Gastroesophageal sphincter (tissue), 4 donors: ENCODE results near the gene SLX9. TPM values are rescaled to one million over a fixed set of nuclear protein-coding genes. Genes with fewer than 3 reads are reported as not detected.

Source experiments
- ATAC-seq: fragments of 150-250 bp; one replicate; pipeline ENCODE4 v1.9.1; 2016; ENCODE audit warnings: mild to moderate bottlenecking, moderate library complexity
- H3K27ac ChIP-seq, 4 donors: fragments of 200-600 bp; sonication (generic) in 3 of 4; 1 replicate in 3 of 4; 2 replicates in 1 of 4; pipeline ENCODE4 v1.5.1; 2016 to 2019
- H3K27me3 ChIP-seq: fragments of 200-600 bp; sonication (generic); one replicate; pipeline ENCODE4 v1.5.1; 2019
- H3K36me3 ChIP-seq, 2 donors: fragments of 200-600 bp; sonication (generic); one replicate each; pipeline ENCODE4 v1.5.1; 2019; ENCODE audit warnings: control low read depth in 1 of 2
- H3K4me1 ChIP-seq, 3 donors: fragments of 200-600 bp; sonication (generic); 1 replicate in 2 of 3; 2 replicates in 1 of 3; pipeline ENCODE4 v1.5.1; 2016 to 2019; ENCODE audit warnings: control low read depth in 2 of 3
- H3K4me3 ChIP-seq, 2 donors: fragments of 200-600 bp; sonication (generic); one replicate each; pipeline ENCODE4 v1.5.1; 2019; ENCODE audit warnings: mild to moderate bottlenecking in 1 of 2, moderate library complexity in 1 of 2
- H3K9me3 ChIP-seq, 3 donors: fragments of 200-600 bp; sonication (generic); one replicate each; pipeline ENCODE4 v1.5.1; 2017 to 2019; ENCODE audit warnings: control low read depth in 2 of 3
- EP300 ChIP-seq: sonication (generic); formaldehyde crosslinking; IDR thresholded peaks from one replicate; pipeline ENCODE4 v1.6.1; 2017; ENCODE audit warnings: antibody characterized with exemption, mild to moderate bottlenecking
- POLR2A ChIP-seq, 2 donors: fragments of 450-650 bp; IDR thresholded peaks; one replicate each; pipeline ENCODE4 v1.6.1; 2017; ENCODE audit warnings: antibody characterized with exemption in 2 of 2, mild to moderate bottlenecking in 2 of 2, moderate library complexity in 1 of 2
- POLR2AphosphoS5 ChIP-seq: sonication (generic); formaldehyde crosslinking; IDR thresholded peaks from one replicate; pipeline ENCODE4 v1.6.1; 2017; ENCODE audit warnings: antibody characterized with exemption
- WGBS, 2 donors: methylation state at CpG; one replicate each; pipeline ENCODE4 v1.1.5; 2018; ENCODE audit warnings: low coverage in 1 of 2; 5-methylcytosine and 5-hydroxymethylcytosine counted together
- total RNA-seq, 4 donors: library from RNA; depleted of rRNA; stranded (reverse); fragments of >200 nt; gene quantifications; one replicate each; pipeline ENCODE4 v1.1.0, GENCODE V29; 2016
- TF ChIP-seq, protein P1 (sequence below), 4 experiments: fragments of 200-600 bp in 2 of 4; fragments of 450-650 bp in 2 of 4; sonication (generic) in 1 of 4; IDR thresholded peaks; one replicate each; pipeline ENCODE4 v1.5.1; 2017 to 2019; ENCODE audit warnings: antibody characterized with exemption in 4 of 4, mild to moderate bottlenecking in 2 of 4, moderate library complexity in 2 of 4

Gene SLX9
- total RNA-seq, 4 donors from 2014 or later = 15.7 to 53.9 (median 36.4) TPM

DNA sequence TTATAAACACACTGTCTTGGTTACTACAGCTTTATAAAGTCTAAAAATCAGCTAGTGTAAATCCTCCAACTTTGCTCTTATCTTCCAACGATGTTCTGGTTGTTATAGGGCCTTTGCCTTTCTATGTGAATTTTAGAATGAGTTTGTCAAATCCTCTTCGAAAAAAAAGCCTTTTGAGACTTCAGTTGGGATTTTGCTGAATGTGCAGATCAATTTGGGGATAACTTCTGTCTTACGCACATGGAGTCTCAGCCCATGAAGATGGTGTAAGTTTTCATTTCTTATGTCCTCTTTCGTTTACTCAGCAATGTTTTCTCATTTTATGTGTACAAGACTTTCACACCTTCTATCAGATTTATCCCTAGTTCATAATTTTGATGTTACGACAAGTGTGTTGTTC, 69.8 kb downstream of the SLX9 start:
- Histone ChIP-seq H3K27me3 (no peaks in the 10 kb centered on the region), H3K36me3 (no peaks in the 10 kb centered on the region), H3K9me3 (peaks cover 0 to 5% (median 0%) of the 10 kb centered on the region in 3 donors), H3K27ac (no peak overlapping the region), H3K4me3 (no peak overlapping the region), H3K4me1 (peaks cover 0 to 20% (median 13%) of the 10 kb centered on the region in 3 donors)
- ATAC-seq = no peak
- no peak for TF ChIP-seq POLR2A (IDR thresholded peaks at IDR 0.05)
- no peak for TF ChIP-seq POLR2AphosphoS5
- TF ChIP-seq, protein P1, sequence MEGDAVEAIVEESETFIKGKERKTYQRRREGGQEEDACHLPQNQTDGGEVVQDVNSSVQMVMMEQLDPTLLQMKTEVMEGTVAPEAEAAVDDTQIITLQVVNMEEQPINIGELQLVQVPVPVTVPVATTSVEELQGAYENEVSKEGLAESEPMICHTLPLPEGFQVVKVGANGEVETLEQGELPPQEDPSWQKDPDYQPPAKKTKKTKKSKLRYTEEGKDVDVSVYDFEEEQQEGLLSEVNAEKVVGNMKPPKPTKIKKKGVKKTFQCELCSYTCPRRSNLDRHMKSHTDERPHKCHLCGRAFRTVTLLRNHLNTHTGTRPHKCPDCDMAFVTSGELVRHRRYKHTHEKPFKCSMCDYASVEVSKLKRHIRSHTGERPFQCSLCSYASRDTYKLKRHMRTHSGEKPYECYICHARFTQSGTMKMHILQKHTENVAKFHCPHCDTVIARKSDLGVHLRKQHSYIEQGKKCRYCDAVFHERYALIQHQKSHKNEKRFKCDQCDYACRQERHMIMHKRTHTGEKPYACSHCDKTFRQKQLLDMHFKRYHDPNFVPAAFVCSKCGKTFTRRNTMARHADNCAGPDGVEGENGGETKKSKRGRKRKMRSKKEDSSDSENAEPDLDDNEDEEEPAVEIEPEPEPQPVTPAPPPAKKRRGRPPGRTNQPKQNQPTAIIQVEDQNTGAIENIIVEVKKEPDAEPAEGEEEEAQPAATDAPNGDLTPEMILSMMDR (IDR thresholded peaks at IDR 0.05) = no peak
- no peak for TF ChIP-seq EP300
- 74 to 87% methylated on average over 3 to 5 of the region's 5 CpGs for WGBS, 2 donors

DNA sequence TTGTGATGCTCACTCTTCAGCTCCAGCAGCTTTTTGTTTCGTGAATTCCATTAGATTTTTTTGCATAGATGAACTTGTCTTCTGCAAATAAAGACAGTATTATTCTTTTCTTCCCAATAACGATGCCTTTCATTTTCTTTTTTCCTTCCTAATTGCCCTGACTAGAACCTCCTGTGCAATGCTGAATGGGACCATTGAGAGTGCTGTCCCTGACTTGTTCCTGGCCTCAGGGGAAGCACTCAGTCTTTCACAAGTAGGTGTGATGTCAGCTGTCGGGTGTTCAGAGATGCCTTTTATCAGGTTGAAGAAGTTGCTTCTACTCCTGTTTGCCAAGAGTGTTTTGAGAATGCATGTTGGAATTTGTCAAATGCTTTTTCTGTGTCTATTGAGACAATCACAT, 70.3 kb downstream of the SLX9 start:
- Histone ChIP-seq H3K9me3 (peaks cover 0 to 5% (median 0%) of the 10 kb centered on the region in 3 donors), H3K4me3 (no peak overlapping the region), H3K4me1 (peaks cover 0 to 20% (median 13%) of the 10 kb centered on the region in 3 donors), H3K36me3 (no peaks in the 10 kb centered on the region), H3K27me3 (no peaks in the 10 kb centered on the region), H3K27ac (peak overlapping the region in 1 of 4 donors; percentile 22)
- ATAC-seq = no peak
- 90% methylated on average over 3 of the region's 3 CpGs; no CpG with 5 or more reads in 1 of the 2 donors for WGBS, 2 donors
- no peak for TF ChIP-seq POLR2A (IDR thresholded peaks at IDR 0.05)
- TF ChIP-seq, protein P1 (IDR thresholded peaks at IDR 0.05) = no peak
- TF ChIP-seq EP300 = no peak
- TF ChIP-seq POLR2AphosphoS5 = no peak

DNA sequence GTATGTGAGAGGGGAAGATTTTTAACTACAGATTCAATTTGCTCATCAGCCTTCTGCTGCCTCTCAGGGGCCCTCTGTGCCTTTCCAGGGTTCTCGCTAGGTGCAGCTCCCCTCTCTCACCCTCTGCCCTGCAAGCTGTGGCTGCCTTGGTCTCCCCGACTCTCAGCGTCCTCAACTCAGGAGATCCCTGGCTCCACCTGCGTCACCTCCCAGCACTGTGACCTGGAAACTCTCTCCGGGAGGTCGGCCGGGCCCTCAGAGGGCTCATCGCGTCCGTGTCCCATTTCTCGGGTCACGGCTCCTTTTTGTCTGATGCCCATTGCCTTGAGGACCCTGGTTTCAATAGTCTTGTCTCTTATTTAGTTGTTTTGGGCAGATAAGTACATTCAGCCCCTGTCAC, 71.0 kb downstream of the SLX9 start:
- peaks cover 0 to 26% (median 13%) of the 10 kb centered on the region in 3 donors for H3K4me1 ChIP-seq
- no peaks in the 10 kb centered on the region for H3K36me3 ChIP-seq
- peaks cover 0 to 2% (median 0%) of the 10 kb centered on the region in 3 donors for H3K9me3 ChIP-seq
- no peak for TF ChIP-seq EP300
- no peak for TF ChIP-seq POLR2A (IDR thresholded peaks at IDR 0.05)
- TF ChIP-seq, protein P1 (IDR thresholded peaks at IDR 0.05) = no peak
- no peak for TF ChIP-seq POLR2AphosphoS5
- no peak for ATAC-seq
- WGBS, 2 donors = 96 to 100% methylated on average over 9 to 10 of the region's 12 CpGs
- peak overlapping the region in 1 of 4 donors; percentile 22 for H3K27ac ChIP-seq
- H3K4me3 ChIP-seq = no peak overlapping the region
- no peaks in the 10 kb centered on the region for H3K27me3 ChIP-seq

DNA sequence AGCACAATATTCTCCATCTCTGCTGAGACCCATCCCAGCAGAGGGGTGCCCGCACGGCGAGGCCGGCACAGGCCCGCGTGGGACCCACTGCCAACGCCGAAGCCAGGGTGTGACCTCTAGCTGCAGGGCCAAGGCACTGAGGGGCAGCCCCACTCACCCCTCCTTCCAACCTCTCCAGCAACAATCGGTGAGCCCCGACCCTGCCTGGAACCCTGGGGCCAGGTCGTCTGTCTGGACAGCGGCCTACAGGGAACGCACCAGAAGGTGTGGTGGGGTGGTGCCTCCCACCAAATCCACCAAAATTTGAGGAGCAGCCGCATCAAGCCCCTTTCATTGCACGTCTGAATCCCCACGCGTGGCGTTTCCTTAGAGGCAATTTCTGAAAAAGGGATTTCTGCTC, 71.6 kb downstream of the SLX9 start:
- 90 to 95% methylated on average over 2 to 15 of the region's 18 CpGs for WGBS, 2 donors
- no peaks in the 10 kb centered on the region for H3K27me3 ChIP-seq
- H3K27ac ChIP-seq = no peak overlapping the region
- peaks cover 0 to 32% (median 13%) of the 10 kb centered on the region in 3 donors for H3K4me1 ChIP-seq
- no peak for TF ChIP-seq EP300
- no peak for TF ChIP-seq POLR2AphosphoS5
- TF ChIP-seq POLR2A (IDR thresholded peaks at IDR 0.05) = no peak
- TF ChIP-seq, protein P1 (IDR thresholded peaks at IDR 0.05) = no peak
- no peaks in the 10 kb centered on the region for H3K9me3 ChIP-seq
- no peaks in the 10 kb centered on the region for H3K36me3 ChIP-seq
- H3K4me3 ChIP-seq = no peak overlapping the region
- no peak for ATAC-seq

DNA sequence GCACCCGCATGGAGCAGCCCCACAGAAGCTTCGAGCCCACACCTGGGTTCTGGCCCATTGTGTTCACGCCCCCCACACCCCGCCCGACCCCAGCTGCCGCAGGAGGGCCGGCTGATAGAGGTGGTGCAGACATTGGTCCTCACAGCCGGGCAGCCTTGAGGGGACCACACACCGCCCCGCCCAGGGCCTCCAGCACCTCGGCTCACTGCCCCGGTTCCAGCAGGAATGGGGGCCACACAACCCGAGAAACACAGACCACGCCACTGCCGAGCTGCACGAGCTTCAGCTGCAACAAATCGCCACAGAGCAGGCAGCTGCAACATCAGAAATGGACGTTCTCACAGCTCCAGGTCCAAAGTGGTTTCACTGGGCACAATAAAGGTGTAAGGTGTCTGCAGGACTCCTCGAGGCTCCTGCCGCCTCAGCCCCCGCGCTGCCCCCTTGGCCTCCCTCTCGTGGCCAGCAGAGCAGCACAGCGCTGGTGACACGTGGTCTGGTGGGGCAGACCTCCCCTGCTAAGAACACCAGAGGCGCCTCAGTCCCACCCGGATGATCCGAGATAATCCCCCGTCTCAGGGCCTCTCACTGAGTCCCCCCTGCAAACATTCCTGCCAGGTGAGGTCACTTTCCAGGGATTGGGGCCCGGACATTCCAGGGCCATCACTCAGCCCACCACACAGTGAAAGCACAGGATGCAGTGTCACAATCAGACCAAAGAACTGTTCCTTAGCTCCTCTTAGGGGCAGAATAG, 72.3 kb downstream of the SLX9 start:
- Histone ChIP-seq H3K9me3 (no peaks in the 10 kb centered on the region), H3K27me3 (no peaks in the 10 kb centered on the region), H3K27ac (peak overlapping the region in 2 of 4 donors; percentile 0 to 63), H3K4me3 (no peak overlapping the region), H3K36me3 (no peaks in the 10 kb centered on the region), H3K4me1 (peaks cover 0 to 38% (median 13%) of the 10 kb centered on the region in 3 donors)
- peak; percentile 66 for ATAC-seq
- WGBS, 2 donors = 38% methylated on average over 2 of the region's 30 CpGs; no CpG with 5 or more reads in 1 of the 2 donors
- no peak for TF ChIP-seq POLR2A (IDR thresholded peaks at IDR 0.05)
- no peak for TF ChIP-seq EP300
- peak; percentile 56 for TF ChIP-seq POLR2AphosphoS5
- TF ChIP-seq, protein P1 (IDR thresholded peaks at IDR 0.05) = no peak
